HepG2 (cell line): ENCODE measurements around the gene PRR5L. TPM values are rescaled to one million over a fixed set of nuclear protein-coding genes. Genes with fewer than 3 reads are reported as not detected.

ENCODE experiments used
- ARNTL ChIP-seq: sonication (generic); formaldehyde crosslinking; IDR thresholded peaks from 2 replicates; pipeline ENCODE4 v1.4.0; 2020; ENCODE audit warnings: mild to moderate bottlenecking, missing genetic modification reagents
- FOXO1 ChIP-seq: sonication (generic); formaldehyde crosslinking; IDR thresholded peaks from 2 replicates; pipeline ENCODE4 v1.4.0; 2020; ENCODE audit warnings: missing genetic modification reagents
- HNRNPLL ChIP-seq: fragments of 200-400 bp; formaldehyde crosslinking; IDR thresholded peaks from 2 replicates; pipeline ENCODE4 v1.6.1; 2017; ENCODE audit warnings: mild to moderate bottlenecking, low read depth, low read length; ENCODE audit not compliant: poor library complexity, severe bottlenecking
- HOXA7 ChIP-seq: sonication (generic); formaldehyde crosslinking; IDR thresholded peaks from 2 replicates; pipeline ENCODE4 v1.8.1; 2022; ENCODE audit warnings: mild to moderate bottlenecking, missing genetic modification reagents, moderate library complexity
- MYNN ChIP-seq: sonication (generic); formaldehyde crosslinking; IDR thresholded peaks from 2 replicates; pipeline ENCODE4 v1.4.0; 2020; ENCODE audit warnings: mild to moderate bottlenecking, low read depth, missing genetic modification reagents
- PHF8 ChIP-seq: sonication (generic); formaldehyde crosslinking; IDR thresholded peaks from 2 replicates; pipeline ENCODE4 v1.5.0; 2020; ENCODE audit warnings: missing genetic modification reagents
- SALL2 ChIP-seq: sonication (generic); formaldehyde crosslinking; IDR thresholded peaks from 2 replicates; pipeline ENCODE4 v1.8.1; 2023; ENCODE audit warnings: mild to moderate bottlenecking, missing genetic modification reagents, inconsistent platforms
- ZBTB8A ChIP-seq: sonication (generic); formaldehyde crosslinking; IDR thresholded peaks from 2 replicates; pipeline ENCODE4 v1.4.0; 2020; ENCODE audit warnings: mild to moderate bottlenecking, low read depth, missing genetic modification reagents, borderline replicate concordance
- ZNF484 ChIP-seq: sonication (generic); formaldehyde crosslinking; IDR thresholded peaks from 2 replicates; pipeline ENCODE4 v1.5.1; 2020; ENCODE audit warnings: mild to moderate bottlenecking, low read depth, missing genetic modification reagents, borderline replicate concordance
- ZNF644 ChIP-seq: IDR thresholded peaks from 2 replicates; pipeline ENCODE4 v1.6.1; 2016; ENCODE audit warnings: low read depth
- ZNF678 ChIP-seq: sonication (generic); formaldehyde crosslinking; IDR thresholded peaks from 2 replicates; pipeline ENCODE4 v1.4.0; 2020; ENCODE audit warnings: mild to moderate bottlenecking, missing genetic modification reagents
- ZNF839 ChIP-seq: sonication (generic); formaldehyde crosslinking; IDR thresholded peaks from 2 replicates; pipeline ENCODE4 v1.4.0; 2020; ENCODE audit warnings: missing genetic modification reagents, mild to moderate bottlenecking, borderline replicate concordance
- polyA plus RNA-seq, 8 experiments: library from polyadenylated mRNA; depleted of rRNA in 3 of 8; stranded (reverse) in 7 of 8; unstranded in 1 of 8; fragments of >200 nt; fragmentation: Illumina TruSeq in 4 of 8; extraction: Trizol in 4 of 8; gene quantifications; 2 replicates each; pipeline versions ENCODE4 v1.2.1 to v1.2.3, GENCODE V29; 2011 to 2016; ENCODE audit warnings: low read depth in 4 of 8, missing spikeins in 1 of 8, mixed read lengths in 1 of 8; ENCODE audit not compliant: insufficient read depth in 1 of 8
- total RNA-seq, 5 experiments: library from RNA; depleted of rRNA; stranded (reverse); fragments of >200 nt; fragmentation: Illumina TruSeq; extraction: Trizol; gene quantifications; 2 replicates each; pipeline ENCODE4 v1.2.3, GENCODE V29; 2016; ENCODE audit warnings: low read depth in 1 of 5
- TF ChIP-seq, protein P1 (sequence below): sonication (generic); formaldehyde crosslinking; conservative IDR thresholded peaks from 2 replicates; pipeline ENCODE4 v1.8.0; 2022; ENCODE audit warnings: mild to moderate bottlenecking, moderate library complexity, missing genetic modification reagents
- TF ChIP-seq, protein P2 (sequence below): sonication (generic); formaldehyde crosslinking; IDR thresholded peaks from 2 replicates; pipeline ENCODE4 v1.4.0; 2020; ENCODE audit warnings: missing genetic modification reagents, mild to moderate bottlenecking, borderline replicate concordance

Gene PRR5L
- total and polyA plus RNA-seq, 2 of the 13 experiments (the other 11 are each of a cell fraction or from before 2014, with no cell fraction given) = 0.16 TPM; not detected in 1

DNA sequence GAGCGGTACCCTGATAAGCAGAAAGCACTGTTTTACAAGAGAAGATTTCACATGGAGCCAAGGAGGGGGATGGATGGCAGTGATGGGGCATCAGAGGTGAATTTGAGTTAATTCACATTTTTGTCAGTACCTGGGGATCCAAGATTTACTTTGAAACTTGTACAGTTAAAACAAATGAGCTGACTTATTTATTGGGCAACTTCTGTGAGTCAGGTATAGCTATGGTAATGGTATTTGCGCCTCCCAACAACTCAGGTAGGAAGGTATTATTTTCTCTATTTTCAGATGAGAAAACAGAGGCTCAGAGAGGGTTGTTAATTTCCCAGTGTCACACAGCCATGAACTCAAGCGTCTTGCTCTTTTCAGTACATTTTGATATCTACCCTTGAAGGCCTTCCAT is 83.6 kb downstream of the PRR5L start (continued):
- TF ChIP-seq ZNF839 (CRISPR knock-in tag) (no peak), FOXO1 (CRISPR knock-in tag) (no peak), ZBTB8A (no peak), ARNTL (CRISPR knock-in tag) (no peak), MYNN (CRISPR knock-in tag) (no peak), ZNF644 (CRISPR knock-in tag) (no peak), ZNF484 (CRISPR knock-in tag) (no peak), ZNF678 (no peak), HOXA7 (CRISPR knock-in tag) (no peak), PHF8 (no peak), HNRNPLL (no peak), SALL2 (CRISPR knock-in tag) (no peak)
- TF ChIP-seq, protein P1, sequence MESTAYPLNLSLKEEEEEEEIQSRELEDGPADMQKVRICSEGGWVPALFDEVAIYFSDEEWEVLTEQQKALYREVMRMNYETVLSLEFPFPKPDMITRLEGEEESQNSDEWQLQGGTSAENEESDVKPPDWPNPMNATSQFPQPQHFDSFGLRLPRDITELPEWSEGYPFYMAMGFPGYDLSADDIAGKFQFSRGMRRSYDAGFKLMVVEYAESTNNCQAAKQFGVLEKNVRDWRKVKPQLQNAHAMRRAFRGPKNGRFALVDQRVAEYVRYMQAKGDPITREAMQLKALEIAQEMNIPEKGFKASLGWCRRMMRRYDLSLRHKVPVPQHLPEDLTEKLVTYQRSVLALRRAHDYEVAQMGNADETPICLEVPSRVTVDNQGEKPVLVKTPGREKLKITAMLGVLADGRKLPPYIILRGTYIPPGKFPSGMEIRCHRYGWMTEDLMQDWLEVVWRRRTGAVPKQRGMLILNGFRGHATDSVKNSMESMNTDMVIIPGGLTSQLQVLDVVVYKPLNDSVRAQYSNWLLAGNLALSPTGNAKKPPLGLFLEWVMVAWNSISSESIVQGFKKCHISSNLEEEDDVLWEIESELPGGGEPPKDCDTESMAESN (CRISPR knock-in tag) = no peak
- TF ChIP-seq, protein P2, sequence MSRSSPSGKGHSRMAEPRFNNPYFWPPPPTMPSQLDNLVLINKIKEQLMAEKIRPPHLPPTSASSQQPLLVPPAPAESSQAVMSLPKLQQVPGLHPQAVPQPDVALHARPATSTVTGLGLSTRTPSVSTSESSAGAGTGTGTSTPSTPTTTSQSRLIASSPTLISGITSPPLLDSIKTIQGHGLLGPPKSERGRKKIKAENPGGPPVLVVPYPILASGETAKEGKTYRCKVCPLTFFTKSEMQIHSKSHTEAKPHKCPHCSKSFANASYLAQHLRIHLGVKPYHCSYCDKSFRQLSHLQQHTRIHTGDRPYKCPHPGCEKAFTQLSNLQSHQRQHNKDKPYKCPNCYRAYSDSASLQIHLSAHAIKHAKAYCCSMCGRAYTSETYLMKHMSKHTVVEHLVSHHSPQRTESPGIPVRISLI (CRISPR knock-in tag) = no peak
